ENCODE results near the gene TOM1L2. TPM values are rescaled to one million over a fixed set of nuclear protein-coding genes. Genes with fewer than 3 reads are reported as not detected.

The TOM1L2 gene
- total RNA-seq, 1 experiment from 2014 or later, result 24.1 TPM

GRCh38 chr17:17794382-17794781 lies 177.8 kb downstream of the TOM1L2 start:
- Histone ChIP-seq H3K4me1 (ENCODE audit: control insufficient read depth in 1 of 2, insufficient read depth in 2 of 2, low read length in 2 of 2) (no peaks in the 10 kb centered on the region), H2AFZ (ENCODE audit: low read depth, low read length, poor library complexity, severe bottlenecking) (no peak overlapping the region), H3K9me3 (ENCODE audit: control insufficient read depth in 1 of 2, insufficient read depth in 1 of 2, low read depth in 1 of 2, low read length in 2 of 2) (no peaks in the 10 kb centered on the region), H3K36me3 (ENCODE audit: control insufficient read depth in 1 of 2, insufficient read depth in 2 of 2, low read length in 2 of 2) (peaks cover 0 to 3% of the 10 kb centered on the region in 2 experiments; a peak in 2 of 4 replicates), H3K4me2 (ENCODE audit: low read length) (no peak overlapping the region), H3K27ac (ENCODE audit: low read depth, low read length) (no peak overlapping the region), H4K20me1 (ENCODE audit: insufficient read depth) (no peaks in the 10 kb centered on the region), H3K9ac (ENCODE audit: low read length) (no peak overlapping the region), H3K27me3 (ENCODE audit: insufficient read depth, low read length) (no peaks in the 10 kb centered on the region), H3K9me2 (ENCODE audit: insufficient read depth) (no peaks in the 10 kb centered on the region), H3K4me3 (replicated peaks in 1 of 2; ENCODE audit: low read depth in 1 of 2, low read length in 2 of 2) (no peak overlapping the region), H3K79me2 (ENCODE audit: insufficient read depth, low read length) (peaks cover 17% of the 10 kb centered on the region; the same call in 1 of the 2 replicates)
- BruUV-seq (replicated peaks), result no TSS peak
- ChIA-PET CTCF (no interaction called here), POLR2A (no interaction called here), RAD21 (ENCODE audit: low non-redundant PET in 1 of 2, low total read pairs in 2 of 2, uncharacterized antibody in 2 of 2, unreplicated experiment in 2 of 2) (no interaction called here)
- TF ChIP-seq CEBPB (IDR thresholded peaks at IDR 0.05; ENCODE audit: low read depth) (no peak), POLR2A (IDR thresholded peaks at IDR 0.05; ENCODE audit: borderline replicate concordance, extremely low read depth, insufficient read depth, insufficient read length) (no peak), JUND (IDR thresholded peaks at IDR 0.05) (no peak), EGR1 (IDR thresholded peaks at IDR 0.05; ENCODE audit: low read depth) (no peak), CBX3 (IDR thresholded peaks at IDR 0.05; ENCODE audit: low read depth) (no peak), ELF1 (IDR thresholded peaks at IDR 0.05; ENCODE audit: borderline replicate concordance, low read depth) (no peak), ZNF274 (IDR thresholded peaks at IDR 0.05; ENCODE audit: low read depth, low read length) (no peak), MAX (IDR thresholded peaks at IDR 0.05) (no peak), YY1 (IDR thresholded peaks at IDR 0.05; ENCODE audit: extremely low read depth, insufficient replicate concordance, low read depth, low read length) (no peak), RAD21 (IDR thresholded peaks at IDR 0.05; ENCODE audit: low read depth) (no peak), POLR2AphosphoS5 (IDR thresholded peaks at IDR 0.05; ENCODE audit: low read depth, low read length) (no peak), SIN3A (IDR thresholded peaks at IDR 0.05; ENCODE audit: low read depth) (no peak), FOSL1 (IDR thresholded peaks at IDR 0.05; ENCODE audit: low read depth) (no peak), ZBTB33 (IDR thresholded peaks at IDR 0.05; ENCODE audit: extremely low read depth, insufficient replicate concordance, low read length) (no peak), EZH2 (IDR thresholded peaks at IDR 0.05) (no peak), REST (IDR thresholded peaks at IDR 0.05; ENCODE audit: low read depth) (no peak), ZFX (IDR thresholded peaks at IDR 0.05) (no peak), SP1 (IDR thresholded peaks at IDR 0.05; ENCODE audit: low read depth) (no peak), SRF (IDR thresholded peaks at IDR 0.05; ENCODE audit: low read depth) (no peak)
- ATAC-seq (no peak), DNase-seq (ENCODE audit: low read depth, low spot score) (no peak)
- intact Hi-C loops (cut with micrococcal nuclease), result no loop called here
